Heart left ventricle (tissue), 16 donors: ENCODE data around the gene TMEM147. TPM values are rescaled to one million over a fixed set of nuclear protein-coding genes. Genes with fewer than 3 reads are reported as not detected.

Experiments
- ATAC-seq, 4 donors: fragments of 200-7000 bp; cut with Tn5 transposase; one replicate each; pipeline ENCODE4 v1.9.1; 2020 to 2022; ENCODE audit warnings: moderate library complexity in 4 of 4, mild to moderate bottlenecking in 3 of 4, moderate number of reproducible peaks in 1 of 4
- DNase-seq, 5 donors: peaks; one replicate each; pipeline ENCODE4 v3.0.0-alpha.2; 2020
- H3K27ac ChIP-seq, 12 donors: fragments of 200-600 bp; sonication (generic) in 4 of 12; one replicate each; pipeline versions ENCODE4 v1.5.0 to v1.8.0; 2016 to 2022; ENCODE audit warnings: mild to moderate bottlenecking in 2 of 12
- H3K27me3 ChIP-seq, 9 donors: fragments of 200-600 bp; sonication (generic) in 2 of 9; one replicate each; pipeline versions ENCODE4 v1.5.1 to v1.8.0; 2016 to 2022; ENCODE audit warnings: mild to moderate bottlenecking in 3 of 9
- H3K36me3 ChIP-seq, 9 donors: fragments of 200-600 bp; sonication (generic) in 2 of 9; one replicate each; pipeline versions ENCODE4 v1.5.0 to v1.8.0; 2018 to 2022; ENCODE audit warnings: mild to moderate bottlenecking in 2 of 9
- H3K4me1 ChIP-seq, 12 donors: fragments of 200-600 bp; sonication (generic) in 4 of 12; one replicate each; pipeline versions ENCODE4 v1.5.0 to v1.8.0; 2016 to 2022; ENCODE audit warnings: mild to moderate bottlenecking in 3 of 12
- H3K4me3 ChIP-seq, 12 donors: fragments of 200-600 bp; sonication (generic) in 4 of 12; one replicate each; pipeline versions ENCODE4 v1.5.0 to v1.8.0; 2017 to 2022; ENCODE audit warnings: mild to moderate bottlenecking in 9 of 12, moderate library complexity in 4 of 12
- H3K9me3 ChIP-seq, 12 donors: fragments of 200-600 bp; sonication (generic) in 4 of 12; one replicate each; pipeline versions ENCODE4 v1.5.0 to v1.8.0; 2016 to 2022; ENCODE audit warnings: mild to moderate bottlenecking in 1 of 12
- CTCF ChIP-seq, 12 donors: fragments of 200-600 bp; sonication (generic) in 4 of 12; IDR thresholded peaks; one replicate each; pipeline versions ENCODE4 v1.5.0 to v1.8.0; 2018 to 2022; ENCODE audit warnings: antibody characterized with exemption in 12 of 12, mild to moderate bottlenecking in 5 of 12
- POLR2A ChIP-seq, 2 donors: fragments of 450-650 bp; IDR thresholded peaks; one replicate each; pipeline ENCODE4 v1.6.1; 2017; ENCODE audit warnings: antibody characterized with exemption in 2 of 2, mild to moderate bottlenecking in 2 of 2, moderate library complexity in 2 of 2
- WGBS, 4 donors: extraction: QIAGEN DNeasy Blood & Tissue Kit in 2 of 4; methylation state at CpG; one replicate each; pipeline versions ENCODE4 v1.1.5 to v1.1.7; 2013 to 2018; 5-methylcytosine and 5-hydroxymethylcytosine counted together
- intact Hi-C, 10 donors: fragments of 100-400 bp; cut with DNase I; formaldehyde crosslinking; loops; one replicate each; pipeline versions ENCODE4 v1.11.1 to v1.14.2; 2022
- polyA plus RNA-seq, 2 donors: library from polyadenylated mRNA; stranded (reverse); fragments of 200-250 nt; gene quantifications; one replicate each; pipeline ENCODE4 v1.2.3, GENCODE V29; 2013
- total RNA-seq, 9 donors: library from RNA; depleted of rRNA in 2 of 9; stranded (reverse); fragments of >200 nt in 2 of 9; fragmentation: NEBNext Ultra II Directional in 3 of 9; extraction: Animal tissue kit (Norgen Biotek cat#: 25700) in 3 of 9; gene quantifications; one replicate each; pipeline versions ENCODE4 v1.1.0 to v1.2.4, GENCODE V29; 2016 to 2023
- donor health status: ischemic (EF 13 %, LVEDD 7.1; RV severe dilation, severe dysfunction).
- donor health status: healthy with polysubstance abuse.
- donor health status: DM: no; HTN: yes; CAD: no.
- donor health status: DM: no; HTN: no; CAD: no.
- donor health status: ischemic (EF 25% LVEDD 6.9; RV normal size, moderate dysfunction).
- donor health status: ischemic (EF 25% LVEDD 5.7; RV mildly dilated, moderate dysfunction).
- donor health status: healthy.
- donor health status: DM: yes; HTN: yes; CAD: no.
- donor health status: ischemic (EF 35%, LVEDD 5.7; RV mildly dilated, moderate dysfunction).
- donor health status: nonischemic (EF 11% LVEDD 7.7; RV severe dilation, severe dysfunction).
- donor health status: DM: yes; HTN: yes; CAD: no.
- donor health status: PGD.
- donor health status: ischemic (EF 29% LVEDD 5.4; RV normal size, mild dysfunction).
- donor health status: nonischemic (EF 23%, LVEDD 6.1; RV moderate dilation, normal function).

The TMEM147 gene
- total and polyA plus RNA-seq, 11 donors: 68.9 to 191 (median 96.0) TPM

- Histone ChIP-seq H3K4me3 (no peak overlapping the region), H3K36me3 (no peaks in the 10 kb centered on the region), H3K27ac (no peak overlapping the region), H3K9me3 (peaks cover 0 to 4% (median 0%) of the 10 kb centered on the region in 12 donors), H3K4me1 (no peaks in the 10 kb centered on the region), H3K27me3 (peaks cover 0 to 47% (median 8%) of the 10 kb centered on the region in 9 donors)
- no peak for TF ChIP-seq POLR2A (IDR thresholded peaks at IDR 0.05)
- TF ChIP-seq CTCF (IDR thresholded peaks at IDR 0.05): no peak
- DNase-seq (no peak), ATAC-seq (no peak)
- 78 to 89% (median 83%) methylated on average over 1 of the region's 1 CpG for WGBS, 4 donors
- intact Hi-C loops: no loop called here
Measured at GRCh38 chr19:35582760-35583159, 37.3 kb downstream of the TMEM147 start.

- no peak for DNase-seq
- peaks cover 0 to 29% (median 8%) of the 10 kb centered on the region in 9 donors for H3K27me3 ChIP-seq
- no peaks in the 10 kb centered on the region for H3K36me3 ChIP-seq
- 28 to 51% (median 48%) methylated on average over 8 to 16 of the region's 16 CpGs for WGBS, 4 donors
- TF ChIP-seq CTCF (IDR thresholded peaks at IDR 0.05) (no peak), POLR2A (IDR thresholded peaks at IDR 0.05) (no peak)
- no peak within 1 kb of the TSS for H3K4me3 ChIP-seq
- no peak for ATAC-seq
- H3K4me1 ChIP-seq: no peaks in the 10 kb centered on the region
- H3K27ac ChIP-seq: no peak within 1 kb of the TSS
- intact Hi-C loops: no loop called here
- H3K9me3 ChIP-seq: no peaks in the 10 kb centered on the region
Measured at GRCh38 chr19:35585848-35586247, 40.4 kb downstream of the TMEM147 start, which contains the start of gene PMIS2. PMIS2 (plus strand) TSS chr19:35586173; CDS start chr19:35586260, 87 bp downstream.

GRCh38 chr19:35587321-35587720 lies 41.9 kb downstream of the TMEM147 start:
- Histone ChIP-seq H3K27me3 (peaks cover 0 to 36% (median 8%) of the 10 kb centered on the region in 9 donors), H3K4me3 (no peak overlapping the region), H3K9me3 (no peaks in the 10 kb centered on the region), H3K36me3 (no peaks in the 10 kb centered on the region), H3K27ac (no peak overlapping the region), H3K4me1 (no peaks in the 10 kb centered on the region)
- WGBS, 4 donors: 36 to 67% (median 48%) methylated on average over 1 of the region's 1 CpG
- DNase-seq: no peak
- TF ChIP-seq CTCF (IDR thresholded peaks at IDR 0.05) (no peak), POLR2A (IDR thresholded peaks at IDR 0.05) (no peak)
- no peak for ATAC-seq
- intact Hi-C loops: no loop called here

GRCh38 chr19:35590875-35591274 lies 45.4 kb downstream of the TMEM147 start:
- Histone ChIP-seq H3K4me3 (no peak overlapping the region), H3K27me3 (peaks cover 0 to 29% (median 6%) of the 10 kb centered on the region in 9 donors), H3K9me3 (no peaks in the 10 kb centered on the region), H3K27ac (no peak overlapping the region), H3K36me3 (no peaks in the 10 kb centered on the region), H3K4me1 (no peaks in the 10 kb centered on the region)
- WGBS, 4 donors: 81 to 91% (median 84%) methylated on average over 3 of the region's 3 CpGs
- ATAC-seq (no peak), DNase-seq (no peak)
- no peak for TF ChIP-seq POLR2A (IDR thresholded peaks at IDR 0.05)
- no peak for TF ChIP-seq CTCF (IDR thresholded peaks at IDR 0.05)
- intact Hi-C loops: loop anchor here in 3 of 10 donors (5.0 to 10.0 kb wide), 3 partner anchors 79 to 239 kb away; partner anchors contain the start of genes DMKN (in 1 of the 3) and FFAR3 (in 1 of the 3)
